LNCaP clone FGC (cell line): ENCODE measurements around the gene RASA3.
A peak's percentile ranks its signal among the peaks of the same experiment; 100 is the strongest.

ENCODE experiments used
- DNase-seq: peaks from one replicate; pipeline ENCODE4 v3.0.0-alpha.2; 2011; ENCODE audit warnings: low read depth
- H3K4me3 ChIP-seq: 2 replicates; pipeline ENCODE4 v1.5.1; 2011; ENCODE audit warnings: mild to moderate bottlenecking, low read depth, low read length, control low read depth
- TF ChIP-seq, protein P1 (sequence below): IDR thresholded peaks from 2 replicates; pipeline ENCODE4 v1.5.1; 2012; ENCODE audit warnings: mild to moderate bottlenecking; ENCODE audit not compliant: control insufficient read depth, insufficient read depth; ENCODE audit errors: extremely low read depth

RASA3 gene

DNA sequence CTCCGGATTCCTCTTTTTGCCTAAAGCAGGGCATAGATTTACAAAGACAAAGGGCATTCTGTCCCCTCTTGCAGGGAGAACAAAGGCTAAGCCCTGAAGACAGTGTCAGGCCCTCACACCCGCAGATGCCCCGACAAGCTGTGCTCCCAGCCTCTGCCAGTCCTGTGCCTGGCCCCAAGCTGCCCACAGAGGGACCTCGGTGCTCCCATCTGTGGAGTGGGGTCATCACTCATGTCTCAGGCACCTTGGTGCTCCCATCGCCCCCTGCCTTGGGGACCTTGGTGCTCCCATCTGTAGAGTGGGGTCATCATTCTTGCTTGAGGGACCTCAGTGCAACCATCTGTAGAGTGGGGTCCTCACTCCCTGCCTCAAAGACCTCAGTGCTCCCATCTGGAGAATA lies 182.9 kb downstream of the RASA3 start:
- TF ChIP-seq, protein P1, sequence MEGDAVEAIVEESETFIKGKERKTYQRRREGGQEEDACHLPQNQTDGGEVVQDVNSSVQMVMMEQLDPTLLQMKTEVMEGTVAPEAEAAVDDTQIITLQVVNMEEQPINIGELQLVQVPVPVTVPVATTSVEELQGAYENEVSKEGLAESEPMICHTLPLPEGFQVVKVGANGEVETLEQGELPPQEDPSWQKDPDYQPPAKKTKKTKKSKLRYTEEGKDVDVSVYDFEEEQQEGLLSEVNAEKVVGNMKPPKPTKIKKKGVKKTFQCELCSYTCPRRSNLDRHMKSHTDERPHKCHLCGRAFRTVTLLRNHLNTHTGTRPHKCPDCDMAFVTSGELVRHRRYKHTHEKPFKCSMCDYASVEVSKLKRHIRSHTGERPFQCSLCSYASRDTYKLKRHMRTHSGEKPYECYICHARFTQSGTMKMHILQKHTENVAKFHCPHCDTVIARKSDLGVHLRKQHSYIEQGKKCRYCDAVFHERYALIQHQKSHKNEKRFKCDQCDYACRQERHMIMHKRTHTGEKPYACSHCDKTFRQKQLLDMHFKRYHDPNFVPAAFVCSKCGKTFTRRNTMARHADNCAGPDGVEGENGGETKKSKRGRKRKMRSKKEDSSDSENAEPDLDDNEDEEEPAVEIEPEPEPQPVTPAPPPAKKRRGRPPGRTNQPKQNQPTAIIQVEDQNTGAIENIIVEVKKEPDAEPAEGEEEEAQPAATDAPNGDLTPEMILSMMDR = no peak
- no peak for DNase-seq
- no peak overlapping the region for H3K4me3 ChIP-seq

DNA sequence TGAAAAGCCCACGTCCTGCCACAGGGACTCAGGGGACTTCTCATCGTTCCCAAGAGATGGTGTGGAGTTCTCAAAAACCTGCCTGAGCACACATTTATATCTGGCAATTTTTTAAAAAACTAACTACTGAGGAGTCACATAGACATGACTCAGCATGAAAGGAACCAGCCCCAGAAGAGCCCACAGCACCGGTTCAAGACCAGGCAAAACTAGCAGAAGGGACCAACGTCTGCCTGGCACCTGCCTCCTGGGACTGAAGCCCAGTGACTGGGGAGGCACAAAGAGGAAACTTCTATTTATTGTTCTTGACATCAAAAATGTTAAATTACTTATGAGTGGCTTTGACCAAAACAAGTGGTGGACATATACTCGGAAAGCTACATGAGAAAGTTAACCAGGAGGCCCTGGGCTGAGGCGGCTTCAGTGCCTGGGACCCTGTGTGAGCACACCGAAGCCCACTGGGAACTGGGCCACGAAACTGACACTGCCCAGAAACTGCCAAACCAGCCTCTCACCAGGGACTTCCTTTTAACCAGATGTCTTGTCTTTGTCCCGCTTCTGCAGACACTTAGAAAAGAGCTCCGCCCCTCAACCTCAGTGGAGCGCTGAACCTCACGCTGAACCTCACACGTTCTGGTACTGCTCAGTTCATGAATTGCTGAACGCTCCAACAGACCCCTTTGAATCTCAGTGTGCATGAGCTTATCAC lies 184.2 kb downstream of the RASA3 start:
- DNase-seq = no peak
- no peak overlapping the region for H3K4me3 ChIP-seq
- TF ChIP-seq, protein P1 = no peak

DNA sequence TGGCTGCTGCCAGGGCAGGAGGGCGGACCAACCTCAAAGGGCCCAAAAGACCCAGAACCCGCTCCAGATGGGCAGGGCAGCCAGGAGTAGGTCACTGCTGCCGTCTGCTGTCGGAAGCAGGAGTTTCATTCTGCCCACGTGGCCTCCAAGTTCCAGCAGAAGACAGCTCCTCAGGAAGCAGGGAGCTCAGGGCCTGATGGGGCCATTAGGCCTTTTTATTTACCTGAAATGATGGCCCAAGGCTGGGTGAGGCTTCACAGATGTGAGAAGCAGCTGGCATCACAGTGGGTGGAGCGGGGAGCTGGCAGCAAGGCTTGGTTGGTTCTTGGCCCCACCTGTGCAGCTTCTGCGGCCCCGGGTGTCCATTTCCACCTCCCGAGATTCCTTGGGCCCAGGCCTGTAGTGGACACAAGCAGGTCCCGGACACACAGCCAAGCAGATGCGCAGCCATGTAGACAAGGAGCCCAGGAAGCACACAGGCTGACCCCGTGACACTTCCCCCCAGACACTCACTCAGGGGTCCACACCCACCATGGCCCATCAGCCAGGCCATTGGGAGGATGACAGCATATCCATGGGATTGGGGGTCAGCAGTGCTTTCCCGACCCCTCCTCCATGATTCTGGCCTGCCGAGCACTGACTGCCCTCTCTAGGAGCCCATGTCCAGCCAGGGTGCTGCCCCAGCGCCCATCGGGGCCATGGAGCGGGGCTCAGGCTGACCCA lies 185.0 kb downstream of the RASA3 start:
- TF ChIP-seq, protein P1 = peak; percentile 64
- H3K4me3 ChIP-seq = no peak overlapping the region
- no peak for DNase-seq

DNA sequence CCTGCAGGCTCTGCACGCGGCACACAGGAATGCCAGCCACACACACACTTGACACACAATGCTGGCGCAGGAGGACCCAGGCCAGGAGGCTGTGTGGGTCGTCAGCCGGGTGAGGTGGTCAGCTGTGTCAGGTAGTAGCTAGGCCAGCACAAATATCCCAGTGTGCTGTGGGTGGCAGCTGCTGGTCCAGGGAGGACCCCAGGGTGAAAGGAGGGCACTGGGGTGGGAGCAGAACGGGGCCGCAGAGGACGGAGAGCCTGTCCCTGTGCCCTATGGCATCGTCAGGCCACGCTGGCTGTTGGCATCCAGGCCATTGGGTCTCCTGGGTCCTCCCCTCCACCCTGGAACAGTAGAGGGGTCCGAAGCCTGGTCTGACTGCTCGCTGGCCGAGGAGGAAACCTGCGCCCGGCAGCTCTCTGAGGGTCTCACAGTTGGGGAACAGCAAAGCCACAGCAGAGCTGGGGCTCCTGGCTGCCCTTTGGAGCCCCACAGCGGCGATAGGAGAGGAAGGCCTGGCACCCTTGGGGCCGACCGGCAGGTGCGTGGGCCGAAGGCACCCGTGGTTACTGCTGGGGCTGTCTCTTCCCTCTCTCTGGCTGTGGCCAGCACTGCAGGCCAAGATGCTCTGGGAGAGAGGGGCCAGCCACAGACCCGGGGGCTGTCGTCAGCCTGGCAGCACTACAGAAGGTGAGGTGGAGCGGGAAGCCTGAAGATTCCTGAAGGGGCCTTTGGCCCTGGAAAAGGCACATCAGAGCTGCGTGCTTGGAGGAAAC lies 185.8 kb downstream of the RASA3 start:
- TF ChIP-seq, protein P1 = no peak
- DNase-seq = no peak
- no peak overlapping the region for H3K4me3 ChIP-seq

DNA sequence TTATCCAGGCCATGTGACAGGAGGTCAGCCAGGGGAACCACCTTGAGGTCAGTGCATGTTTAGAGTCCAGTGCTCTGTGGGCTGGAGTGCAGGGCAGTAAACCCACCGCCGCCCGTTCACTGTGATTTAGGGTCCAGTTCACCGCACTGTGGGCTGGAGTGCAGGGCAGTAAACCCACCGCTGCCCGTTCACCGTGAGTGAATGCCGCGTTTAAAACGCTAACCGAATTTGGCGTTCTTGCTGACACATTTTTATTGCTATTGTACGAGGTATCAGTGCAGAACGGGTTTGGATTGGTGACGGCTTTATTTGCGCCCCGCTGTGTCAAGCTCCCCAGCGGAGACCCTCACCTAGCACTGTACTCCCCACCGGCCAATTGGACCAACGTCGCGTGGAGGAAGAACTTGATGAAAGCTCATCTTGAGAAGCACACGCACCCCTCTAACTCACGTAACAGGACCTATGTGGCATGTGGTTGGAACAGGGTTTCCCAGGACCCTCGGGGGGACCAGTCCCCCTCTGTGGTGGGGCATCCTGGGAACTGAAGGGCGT lies 186.5 kb downstream of the RASA3 start:
- H3K4me3 ChIP-seq = no peak overlapping the region
- TF ChIP-seq, protein P1 = no peak
- no peak for DNase-seq

DNA sequence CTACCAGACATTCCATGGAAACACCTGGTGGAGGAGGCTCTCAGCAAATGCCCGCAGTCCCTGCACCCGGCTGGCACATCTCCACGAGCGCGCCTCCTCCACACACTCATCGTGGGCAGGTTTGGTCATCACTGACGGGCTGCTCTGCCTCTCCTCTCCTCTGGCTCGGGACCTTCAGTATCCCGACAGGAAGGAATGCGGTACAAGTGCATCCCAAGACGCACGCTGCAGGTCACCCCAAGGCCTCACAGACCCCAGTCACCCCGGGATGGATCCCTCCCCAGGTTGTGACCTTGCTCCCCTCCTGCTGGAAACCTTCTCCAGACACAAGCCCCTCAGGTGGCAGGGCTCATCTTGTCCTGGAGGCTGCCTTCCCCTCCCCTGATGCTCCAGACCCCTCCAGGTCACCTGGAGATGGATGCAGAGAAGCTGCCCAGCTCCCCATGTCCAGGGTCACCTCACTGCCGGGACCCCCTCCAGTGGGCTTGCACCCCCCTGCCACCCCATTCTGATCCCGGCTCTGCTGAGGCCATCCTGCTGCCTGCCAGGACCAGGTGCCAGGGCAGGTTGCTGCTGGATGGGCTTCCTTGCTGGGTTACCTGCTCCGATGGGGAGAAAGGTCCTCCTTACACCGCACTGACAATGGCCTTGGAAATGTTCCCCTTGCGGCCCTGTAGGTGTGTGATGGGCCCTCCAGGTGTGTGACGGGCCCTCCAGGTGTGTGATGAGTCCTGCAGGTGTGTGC lies 188.4 kb downstream of the RASA3 start:
- TF ChIP-seq, protein P1 = no peak
- DNase-seq = no peak
- no peak overlapping the region for H3K4me3 ChIP-seq
